Measurements from ENCODE around the gene MAP4K3. TPM values are rescaled to one million over a fixed set of nuclear protein-coding genes. Genes with fewer than 3 reads are reported as not detected.
A peak's percentile ranks its signal among the peaks of the same experiment; 100 is the strongest.

Gene MAP4K3
- polyA plus RNA-seq (2011; rRNA removed) (31.2 and 43.5 TPM in 2 replicates), polyA minus RNA-seq (2011; rRNA and poly(A)+ RNA removed) (20.3 and 42.7 TPM in 2 replicates)

DNA sequence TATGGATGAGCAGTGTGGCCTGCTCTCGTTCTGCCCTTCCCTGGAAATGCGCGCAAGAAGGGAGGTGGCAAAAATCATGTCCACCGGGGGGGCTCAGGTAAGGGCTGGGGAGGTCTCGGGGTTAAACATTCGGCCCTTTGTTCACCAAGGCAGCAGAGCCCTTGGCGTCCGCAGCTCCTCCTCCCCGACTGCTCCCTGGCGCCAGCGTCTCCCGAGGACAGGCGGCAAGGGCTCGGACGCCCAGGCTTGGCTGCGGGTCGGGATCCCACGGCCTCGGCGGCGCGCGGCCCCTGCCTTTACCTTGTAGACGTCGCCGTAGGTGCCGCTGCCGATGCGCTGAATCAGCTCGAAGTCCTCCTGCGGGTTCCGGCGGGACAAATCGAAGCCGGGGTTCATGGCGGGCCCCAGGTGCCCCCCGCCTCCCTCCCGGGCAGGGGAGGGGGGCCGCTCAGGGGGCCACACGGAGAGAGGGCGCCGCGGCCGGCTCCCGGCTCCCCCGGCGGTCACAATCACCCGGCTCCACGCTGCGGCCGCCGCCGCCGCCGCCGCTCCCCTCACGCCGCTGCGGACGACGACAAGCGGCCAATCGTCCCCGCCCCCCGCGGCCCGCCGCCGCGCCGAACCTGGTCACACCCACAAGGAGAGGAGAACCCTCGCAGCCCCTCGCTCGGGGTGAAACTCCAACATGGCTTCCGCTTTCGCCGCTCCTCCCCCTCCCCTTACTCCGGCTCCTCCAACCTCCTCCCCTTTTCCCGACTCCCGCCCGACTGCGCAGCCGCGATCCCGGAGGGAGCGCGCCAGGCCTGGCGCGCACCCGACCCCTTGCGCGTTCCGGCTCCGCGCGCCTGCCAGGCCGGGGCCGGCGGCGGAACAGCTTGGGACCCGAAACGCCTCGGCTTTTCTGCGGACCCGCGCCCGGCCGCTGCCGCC lies at the start of gene MAP4K3:
TSS of gene MAP4K3 (minus strand) at position 694 of the 930 bp plus-strand sequence. CDS start at position 396, 298 bp downstream.
- DNase-seq (ENCODE audit: low read depth, low spot score), result peak; percentile 88
- CTCF ChIA-PET, result interaction anchor here (0.5 to 1.4 kb wide), 4 partner anchors 139 to 378 kb away, joined by 3 to 4 read pairs (median 3); no protein-coding TSS in a partner anchor

DNA sequence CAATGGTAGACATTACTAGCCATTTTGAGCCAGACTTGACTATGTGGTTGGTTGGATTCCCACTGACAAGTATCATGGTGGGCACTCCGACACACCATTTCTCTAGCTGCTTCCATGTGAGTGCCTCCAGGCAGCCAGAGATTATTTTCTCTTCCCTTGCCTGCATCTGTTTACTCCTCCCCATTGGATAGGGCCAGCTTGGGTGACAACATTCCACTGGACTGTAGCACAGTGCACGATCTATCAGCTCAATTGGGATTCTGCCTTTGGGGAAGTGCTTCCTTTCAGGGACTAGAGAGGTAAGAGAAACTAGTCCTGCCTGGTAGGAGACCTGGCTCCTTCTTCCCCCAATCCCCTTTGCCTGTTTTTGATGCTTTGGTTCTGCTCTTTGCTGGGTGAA lies 49.0 kb upstream of the MAP4K3 start:
- Histone ChIP-seq H3K9me3 (ENCODE audit: control insufficient read depth, insufficient read depth, low read length) (no peaks in the 10 kb centered on the region), H3K4me3 (ENCODE audit: low read depth, low read length) (no peak overlapping the region), H3K27ac (ENCODE audit: low read depth, low read length) (no peak overlapping the region), H3K27me3 (ENCODE audit: control insufficient read depth, insufficient read depth, low read length) (no peaks in the 10 kb centered on the region)
- DNase-seq (ENCODE audit: low read depth, low spot score), result no peak
- CTCF ChIA-PET, result no interaction called here
- TF ChIP-seq, protein P1, sequence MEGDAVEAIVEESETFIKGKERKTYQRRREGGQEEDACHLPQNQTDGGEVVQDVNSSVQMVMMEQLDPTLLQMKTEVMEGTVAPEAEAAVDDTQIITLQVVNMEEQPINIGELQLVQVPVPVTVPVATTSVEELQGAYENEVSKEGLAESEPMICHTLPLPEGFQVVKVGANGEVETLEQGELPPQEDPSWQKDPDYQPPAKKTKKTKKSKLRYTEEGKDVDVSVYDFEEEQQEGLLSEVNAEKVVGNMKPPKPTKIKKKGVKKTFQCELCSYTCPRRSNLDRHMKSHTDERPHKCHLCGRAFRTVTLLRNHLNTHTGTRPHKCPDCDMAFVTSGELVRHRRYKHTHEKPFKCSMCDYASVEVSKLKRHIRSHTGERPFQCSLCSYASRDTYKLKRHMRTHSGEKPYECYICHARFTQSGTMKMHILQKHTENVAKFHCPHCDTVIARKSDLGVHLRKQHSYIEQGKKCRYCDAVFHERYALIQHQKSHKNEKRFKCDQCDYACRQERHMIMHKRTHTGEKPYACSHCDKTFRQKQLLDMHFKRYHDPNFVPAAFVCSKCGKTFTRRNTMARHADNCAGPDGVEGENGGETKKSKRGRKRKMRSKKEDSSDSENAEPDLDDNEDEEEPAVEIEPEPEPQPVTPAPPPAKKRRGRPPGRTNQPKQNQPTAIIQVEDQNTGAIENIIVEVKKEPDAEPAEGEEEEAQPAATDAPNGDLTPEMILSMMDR (IDR thresholded peaks at IDR 0.05; ENCODE audit: low read depth, low read length), result no peak
- POLR2A ChIA-PET, result interaction anchor here (1.2 kb wide), 1 partner anchor 27 kb away, joined by 3 read pairs; no protein-coding TSS in a partner anchor

More for the DNA sequence above, at the start of gene MAP4K3:
- no peaks in the 10 kb centered on the region for H3K27me3 ChIP-seq (ENCODE audit: control insufficient read depth, insufficient read depth, low read length)
- H3K4me3 ChIP-seq (ENCODE audit: low read depth, low read length), result peak within 1 kb of the TSS; percentile 92
- no peaks in the 10 kb centered on the region for H3K9me3 ChIP-seq (ENCODE audit: control insufficient read depth, insufficient read depth, low read length)
- TF ChIP-seq, protein P1 (IDR thresholded peaks at IDR 0.05; ENCODE audit: low read depth, low read length), result no peak
- POLR2A ChIA-PET, result interaction anchor here (1.1 to 1.7 kb wide), 5 partner anchors 31 to 260 kb away, joined by 3 to 5 read pairs (median 4); no protein-coding TSS in a partner anchor
- peak within 1 kb of the TSS; percentile 79 for H3K27ac ChIP-seq (ENCODE audit: low read depth, low read length)

DNA sequence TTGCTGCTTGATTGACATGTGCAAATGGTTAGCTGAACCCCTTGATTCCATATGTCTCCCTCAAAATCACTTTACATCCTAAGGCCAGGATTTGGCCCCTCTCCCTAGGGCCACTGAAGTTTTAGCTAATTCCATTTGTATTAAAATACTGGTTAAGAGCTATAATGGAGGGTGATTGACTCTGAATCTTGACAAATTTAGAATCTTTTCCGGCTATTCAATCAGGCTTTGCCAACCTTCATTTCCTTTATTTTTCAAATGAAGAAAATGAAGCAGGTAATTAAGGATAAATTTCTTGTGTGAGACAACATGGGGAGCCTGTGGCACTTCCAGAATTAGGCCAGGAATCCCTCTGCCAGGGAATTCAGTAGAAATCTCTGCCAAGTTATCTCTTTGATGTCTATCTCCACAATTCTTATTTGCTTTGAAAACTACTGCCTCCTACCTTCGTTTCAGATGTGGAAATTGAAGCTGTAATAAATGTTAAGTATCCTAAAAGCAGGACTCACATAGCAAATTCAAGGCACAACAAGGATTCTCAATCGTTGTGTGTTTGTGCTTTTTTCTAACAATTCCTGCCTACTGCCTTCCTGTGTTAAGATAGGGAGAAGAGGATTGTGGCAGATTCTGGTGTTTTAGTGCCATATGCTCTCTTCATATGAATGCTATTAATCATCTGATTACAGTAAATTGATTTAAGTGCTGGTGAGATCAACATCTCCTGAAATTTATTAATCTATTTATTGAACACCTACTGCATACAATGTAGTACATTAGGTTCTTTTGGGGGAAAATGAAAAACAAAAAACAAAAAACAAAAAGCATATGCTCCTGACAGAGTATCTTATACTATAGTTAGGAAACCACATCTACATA lies 47.8 kb upstream of the MAP4K3 start:
- Histone ChIP-seq H3K27me3 (ENCODE audit: control insufficient read depth, insufficient read depth, low read length) (no peaks in the 10 kb centered on the region), H3K27ac (ENCODE audit: low read depth, low read length) (no peak overlapping the region), H3K9me3 (ENCODE audit: control insufficient read depth, insufficient read depth, low read length) (no peaks in the 10 kb centered on the region), H3K4me3 (ENCODE audit: low read depth, low read length) (no peak overlapping the region)
- CTCF ChIA-PET, result no interaction called here
- DNase-seq (ENCODE audit: low read depth, low spot score), result no peak
- POLR2A ChIA-PET, result interaction anchor here (0.6 kb wide), 1 partner anchor 46 kb away, joined by 3 read pairs; no protein-coding TSS in a partner anchor
- TF ChIP-seq, protein P1 (IDR thresholded peaks at IDR 0.05; ENCODE audit: low read depth, low read length), result no peak

DNA sequence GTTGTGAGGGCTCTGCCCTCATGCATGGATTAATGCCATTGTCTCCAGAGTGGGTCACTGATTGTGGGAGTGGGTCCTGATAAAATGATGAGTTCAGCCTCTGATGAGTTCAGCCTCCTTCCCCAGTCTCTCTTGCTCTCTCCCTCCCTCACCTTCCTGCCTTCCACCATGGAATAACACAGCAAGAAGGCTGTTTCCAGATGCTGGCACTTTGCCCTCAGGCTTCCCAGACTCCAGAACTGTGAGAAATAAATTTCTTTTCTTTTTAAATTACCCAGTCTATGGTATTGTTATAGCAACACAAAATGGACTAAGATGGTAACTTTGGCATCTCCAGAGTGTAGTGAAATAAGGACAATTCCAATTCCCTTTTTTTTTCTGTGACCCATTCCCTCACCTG lies 47.1 kb upstream of the MAP4K3 start:
- no peak overlapping the region for H3K4me3 ChIP-seq (ENCODE audit: low read depth, low read length)
- ChIA-PET POLR2A (no interaction called here), CTCF (no interaction called here)
- H3K27ac ChIP-seq (ENCODE audit: low read depth, low read length), result no peak overlapping the region
- TF ChIP-seq, protein P1 (IDR thresholded peaks at IDR 0.05; ENCODE audit: low read depth, low read length), result no peak
- H3K9me3 ChIP-seq (ENCODE audit: control insufficient read depth, insufficient read depth, low read length), result no peaks in the 10 kb centered on the region
- DNase-seq (ENCODE audit: low read depth, low spot score), result no peak
- H3K27me3 ChIP-seq (ENCODE audit: control insufficient read depth, insufficient read depth, low read length), result no peaks in the 10 kb centered on the region

All from AG04450 (cell line).